Psoas muscle (tissue), 8 donors: ENCODE results near the gene DNAJC11. TPM values are rescaled to one million over a fixed set of nuclear protein-coding genes. Genes with fewer than 3 reads are reported as not detected.
A peak's percentile ranks its signal among the peaks of the same experiment; 100 is the strongest.

Source experiments
- ATAC-seq, 4 donors: fragments of 200-7000 bp; cut with Tn5 transposase; one replicate each; pipeline ENCODE4 v1.9.1; 2020; ENCODE audit warnings: moderate library complexity in 3 of 4, mild to moderate bottlenecking in 2 of 4
- DNase-seq, 2 donors: peaks; one replicate each; pipeline ENCODE4 v3.0.0-alpha.2; 2020
- H3K27ac ChIP-seq: fragments of 200-600 bp; one replicate; pipeline ENCODE4 v1.8.0; 2022
- H3K27me3 ChIP-seq, 3 donors: fragments of 200-600 bp in 1 of 3; one replicate each; pipeline versions ENCODE4 v1.6.1 to v1.8.0; 2013 to 2022; ENCODE audit warnings: low read length in 2 of 3, mild to moderate bottlenecking in 2 of 3, moderate library complexity in 1 of 3; ENCODE audit not compliant: insufficient read depth in 3 of 3
- H3K36me3 ChIP-seq, 2 donors: fragments of 200-600 bp in 1 of 2; one replicate each; pipeline versions ENCODE4 v1.6.1 to v1.8.0; 2013 to 2022; ENCODE audit warnings: low read depth in 1 of 2, mild to moderate bottlenecking in 1 of 2, moderate library complexity in 1 of 2; ENCODE audit not compliant: insufficient read depth in 1 of 2
- H3K4me1 ChIP-seq: fragments of 200-600 bp; one replicate; pipeline ENCODE4 v1.8.0; 2022
- H3K4me3 ChIP-seq: fragments of 200-600 bp; one replicate; pipeline ENCODE4 v1.8.0; 2022; ENCODE audit warnings: mild to moderate bottlenecking
- H3K9me3 ChIP-seq: fragments of 200-600 bp; one replicate; pipeline ENCODE4 v1.8.0; 2022
- CTCF ChIP-seq: fragments of 200-600 bp; IDR thresholded peaks from one replicate; pipeline ENCODE4 v1.8.0; 2022; ENCODE audit warnings: antibody characterized with exemption
- WGBS, 3 donors: extraction: QIAGEN DNeasy Blood & Tissue Kit; methylation state at CpG; one replicate each; pipeline versions ENCODE4 v1.1.6 to v1.1.7; 2013; 5-methylcytosine and 5-hydroxymethylcytosine counted together
- intact Hi-C, 2 donors: fragments of 100-400 bp; cut with DNase I; formaldehyde crosslinking; loops; one replicate each; pipeline versions ENCODE4 v1.11.0 to v1.14.2; 2022
- polyA plus RNA-seq, 3 donors: library from polyadenylated mRNA; stranded (reverse); fragments of 200-250 nt; gene quantifications; one replicate each; pipeline ENCODE4 v1.2.3, GENCODE V29; 2013
- total RNA-seq, 4 donors: library from RNA; stranded (reverse); fragmentation: NEBNext Ultra II Directional in 2 of 4; extraction: Animal tissue kit (Norgen Biotek cat#: 25700) in 2 of 4; gene quantifications; one replicate each; pipeline versions ENCODE4 v1.2.1 to v1.2.4, GENCODE V29; 2021 to 2023
- donor health status: healthy with polysubstance abuse.
- donor health status: DM: no; HTN: no; CAD: no; lungs with moderate emphysema.
- donor health status: Bipolar disorder and iron deficiency.
- donor health status: healthy.
- donor health status: DM: yes; HTN: yes; CAD: no.
- donor health status: DM: no; HTN: no; CAD: no.
- donor health status: DM: no; HTN: no; CAD: no.
- donor health status: DM: yes; HTN: yes; CAD: no.

The DNAJC11 gene
- total and polyA plus RNA-seq, 7 donors = 28.2 to 65.4 (median 55.7) TPM

- Histone ChIP-seq H3K4me3 (no peak overlapping the region), H3K9me3 (no peaks in the 10 kb centered on the region), H3K27me3 (no peaks in the 10 kb centered on the region), H3K27ac (no peak overlapping the region), H3K4me1 (peaks cover 12% of the 10 kb centered on the region), H3K36me3 (peaks cover 0 to 72% of the 10 kb centered on the region in 2 donors)
- ATAC-seq = no peak
- intact Hi-C loops = no loop called here
- DNase-seq = no peak
- WGBS, 3 donors = 85 to 97% (median 94%) methylated on average over 9 of the region's 9 CpGs
- no peak for TF ChIP-seq CTCF
Measured at GRCh38 chr1:6627031-6627430, 74.6 kb downstream of the DNAJC11 start.

- H3K36me3 ChIP-seq = peaks cover 0 to 72% of the 10 kb centered on the region in 2 donors
- intact Hi-C loops = no loop called here
Measured at GRCh38 chr1:6625584-6626149, 75.9 kb downstream of the DNAJC11 start.

GRCh38 chr1:6624710-6625583, 76.7 kb downstream of the DNAJC11 start, which contains the start of gene THAP3:
Gene THAP3 (plus strand): TSS chr1:6624868. CDS start chr1:6625219, 351 bp downstream.
- H3K27me3 ChIP-seq = no peaks in the 10 kb centered on the region
- DNase-seq (peak; percentile 90 to 94), ATAC-seq (peak; percentile 92 to 95 (median 92))
- no peaks in the 10 kb centered on the region for H3K9me3 ChIP-seq
- H3K4me3 ChIP-seq = peak within 1 kb of the TSS; percentile 89
- H3K36me3 ChIP-seq = peaks cover 0 to 72% of the 10 kb centered on the region in 2 donors
- WGBS, 3 donors = 1% methylated on average over 43 to 73 of the region's 73 CpGs
- no peak for TF ChIP-seq CTCF
- peak within 1 kb of the TSS; percentile 84 for H3K27ac ChIP-seq
- H3K4me1 ChIP-seq = peaks cover 12% of the 10 kb centered on the region
- intact Hi-C loops = loop anchor here in 1 of 2 donors (5.0 kb wide), 1 partner anchor 38 kb away; no protein-coding TSS in a partner anchor

More at GRCh38 chr1:6625584-6626149, 75.9 kb downstream of the DNAJC11 start:
- WGBS, 3 donors = 4 to 6% (median 4%) methylated on average over 24 to 32 of the region's 32 CpGs
- peak overlapping the region; percentile 84 for H3K27ac ChIP-seq
- ATAC-seq = peak in 2 of 4 donors; percentile 29 to 30
- H3K4me3 ChIP-seq = peak overlapping the region; percentile 89
- peaks cover 12% of the 10 kb centered on the region for H3K4me1 ChIP-seq
- H3K27me3 ChIP-seq = no peaks in the 10 kb centered on the region
- no peak for TF ChIP-seq CTCF
- no peak for DNase-seq
- no peaks in the 10 kb centered on the region for H3K9me3 ChIP-seq

GRCh38 chr1:6623269-6623965, 78.2 kb downstream of the DNAJC11 start:
- intact Hi-C loops = loop anchor here in 1 of 2 donors (5.0 kb wide), 1 partner anchor 36 kb away; no protein-coding TSS in a partner anchor

More at GRCh38 chr1:6623269-6623965, 78.2 kb downstream of the DNAJC11 start:
- H3K9me3 ChIP-seq = no peaks in the 10 kb centered on the region
- H3K27ac ChIP-seq = no peak overlapping the region
- ATAC-seq (no peak), DNase-seq (no peak)
- H3K27me3 ChIP-seq = no peaks in the 10 kb centered on the region
- WGBS, 3 donors = 68 to 75% (median 71%) methylated on average over 14 of the region's 14 CpGs
- no peak for TF ChIP-seq CTCF
- H3K36me3 ChIP-seq = peaks cover 0 to 66% of the 10 kb centered on the region in 2 donors
- no peak overlapping the region for H3K4me3 ChIP-seq
- peaks cover 12% of the 10 kb centered on the region for H3K4me1 ChIP-seq
